IMR-90 (cell line): Measurements from ENCODE around the gene ZNRD2. TPM values are rescaled to one million over a fixed set of nuclear protein-coding genes. Genes with fewer than 3 reads are reported as not detected.
A peak's percentile ranks its signal among the peaks of the same experiment; 100 is the strongest.

Source experiments
- ATAC-seq: fragments of 200-7000 bp; cut with Tn5 transposase; 2 replicates; pipeline ENCODE4 v1.9.1; 2020; ENCODE audit warnings: low read depth, mild to moderate bottlenecking, moderate library complexity
- BruUV-seq: library from RNA; stranded (reverse); fragments of 400-500 nt; replicated peaks from 2 replicates; lab custom pipeline; 2021; lab: Mats Ljungman, UMichigan
- CTCF ChIA-PET: fragments of 300-600 bp; formaldehyde crosslinking; extraction: SDS; loops from one replicate; lab custom pipeline; 2021; ENCODE audit warnings: antibody characterized with exemption; lab: Yijun Ruan, JAX
- POLR2A ChIA-PET: fragments of 300-600 bp; sonication (Branson Sonifier 250); formaldehyde crosslinking; loops from one replicate; lab custom pipeline; 2022; ENCODE audit warnings: antibody characterized with exemption; ENCODE audit not compliant: unreplicated experiment; lab: Charles Lee
- DNase-seq: peaks from one replicate; pipeline ENCODE4 v3.0.0; 2013
- H2AFZ ChIP-seq: replicated peaks from 2 replicates; pipeline ENCODE3; 2013; ENCODE audit warnings: low read length, mild to moderate bottlenecking; ENCODE audit not compliant: poor library complexity
- H2AK5ac ChIP-seq: 2 replicates; pipeline ENCODE4 v1.6.1; 2013; ENCODE audit warnings: low read depth, low read length, inconsistent platforms
- H2AK9ac ChIP-seq: replicated peaks from 2 replicates; pipeline ENCODE3; 2013; ENCODE audit warnings: mild to moderate bottlenecking, low read depth, low read length, moderate library complexity; ENCODE audit not compliant: poor library complexity
- H2BK120ac ChIP-seq: 2 replicates; pipeline ENCODE4 v1.6.1; 2013; ENCODE audit warnings: low read depth, low read length, inconsistent platforms
- H2BK15ac ChIP-seq: 3 replicates; pipeline ENCODE4 v1.6.1; 2013; ENCODE audit warnings: low read depth, low read length, inconsistent platforms
- H2BK20ac ChIP-seq: 2 replicates; pipeline ENCODE4 v1.6.1; 2013; ENCODE audit warnings: low read depth, mild to moderate bottlenecking, inconsistent platforms, low read length, moderate library complexity
- H2BK5ac ChIP-seq: 2 replicates; pipeline ENCODE4 v1.6.1; 2013; ENCODE audit warnings: mild to moderate bottlenecking, low read depth, low read length, inconsistent platforms; ENCODE audit not compliant: poor library complexity, severe bottlenecking
- H3K14ac ChIP-seq: replicated peaks from 2 replicates; pipeline ENCODE4 v1.6.1; 2013; ENCODE audit warnings: low read depth, low read length, inconsistent platforms
- H3K18ac ChIP-seq: 2 replicates; pipeline ENCODE4 v1.6.1; 2013; ENCODE audit warnings: low read depth, low read length, control low read depth
- H3K23ac ChIP-seq: 2 replicates; pipeline ENCODE4 v1.6.1; 2013; ENCODE audit warnings: low read depth, low read length, inconsistent platforms
- H3K27ac ChIP-seq: 2 replicates; pipeline ENCODE4 v1.5.1; 2013; ENCODE audit warnings: mild to moderate bottlenecking, control low read depth, low read length; ENCODE audit not compliant: insufficient read depth
- H3K27me3 ChIP-seq: 2 replicates; pipeline ENCODE4 v1.6.1; 2013; ENCODE audit warnings: low read length; ENCODE audit not compliant: control insufficient read depth, insufficient read depth
- H3K36me3 ChIP-seq: 2 replicates; pipeline ENCODE4 v1.6.1; 2013; ENCODE audit warnings: low read length, mixed read lengths; ENCODE audit not compliant: control insufficient read depth, insufficient read depth
- H3K4ac ChIP-seq: 2 replicates; pipeline ENCODE4 v1.6.1; 2013; ENCODE audit warnings: low read depth, low read length, inconsistent platforms
- H3K4me1 ChIP-seq: 2 replicates; pipeline ENCODE4 v1.6.1; 2013; ENCODE audit warnings: low read length, mixed read lengths; ENCODE audit not compliant: control insufficient read depth, insufficient read depth
- H3K4me2 ChIP-seq: 2 replicates; pipeline ENCODE4 v1.6.1; 2013; ENCODE audit warnings: low read depth, mild to moderate bottlenecking, control low read depth, low read length, moderate library complexity
- H3K4me3 ChIP-seq: 2 replicates; pipeline ENCODE4 v1.5.1; 2013; ENCODE audit warnings: low read depth, mild to moderate bottlenecking, control low read depth, low read length, moderate library complexity; ENCODE audit not compliant: insufficient read depth
- H3K56ac ChIP-seq: 2 replicates; pipeline ENCODE4 v1.6.1; 2013; ENCODE audit warnings: low read length, inconsistent platforms; ENCODE audit not compliant: insufficient read depth; ENCODE audit errors: extremely low read depth
- H3K79me1 ChIP-seq, 2 experiments: 2 replicates each; pipeline ENCODE4 v1.6.1; 2013; ENCODE audit warnings: low read length in 2 of 2, inconsistent platforms in 1 of 2, low read depth in 1 of 2
- H3K9ac ChIP-seq: 2 replicates; pipeline ENCODE4 v1.6.1; 2013; ENCODE audit warnings: low read depth, low read length, control low read depth
- H3K9me1 ChIP-seq: 2 replicates; pipeline ENCODE4 v1.6.1; 2013; ENCODE audit warnings: low read length, inconsistent platforms; ENCODE audit not compliant: insufficient read depth
- H3K9me3 ChIP-seq: 2 replicates; pipeline ENCODE4 v1.6.1; 2013; ENCODE audit warnings: low read length; ENCODE audit not compliant: control insufficient read depth, insufficient read depth
- H4K20me1 ChIP-seq: 2 replicates; pipeline ENCODE4 v1.6.1; 2013; ENCODE audit warnings: low read length, inconsistent platforms; ENCODE audit not compliant: insufficient read depth
- H4K5ac ChIP-seq: 2 replicates; pipeline ENCODE4 v1.6.1; 2013; ENCODE audit warnings: mild to moderate bottlenecking, low read depth, low read length, control low read depth
- H4K8ac ChIP-seq, 2 experiments: 2 replicates each; pipeline ENCODE4 v1.6.1; 2013; ENCODE audit warnings: low read depth in 2 of 2, low read length in 2 of 2, control low read depth in 1 of 2, inconsistent platforms in 1 of 2
- H4K91ac ChIP-seq: 2 replicates; pipeline ENCODE4 v1.6.1; 2013; ENCODE audit warnings: low read depth, low read length, inconsistent platforms; ENCODE audit not compliant: insufficient read depth
- MAFK ChIP-seq: IDR thresholded peaks from 2 replicates; pipeline ENCODE4 v1.6.1; 2012; ENCODE audit warnings: low read depth, low read length, improper control_type of control experiment
- NFE2L2 ChIP-seq: fragments of 150-350 bp; IDR thresholded peaks from 2 replicates; pipeline ENCODE4 v1.6.1; 2016; ENCODE audit warnings: low read depth, mild to moderate bottlenecking, low read length
- POLR2A ChIP-seq: IDR thresholded peaks from 2 replicates; pipeline ENCODE4 v1.6.1; 2012; ENCODE audit warnings: mild to moderate bottlenecking, low read depth, low read length
- RCOR1 ChIP-seq: IDR thresholded peaks from 2 replicates; pipeline ENCODE4 v1.6.1; 2012; ENCODE audit warnings: mild to moderate bottlenecking, low read length, improper control_type of control experiment; ENCODE audit not compliant: insufficient replicate concordance
- WGBS, 2 experiments: methylation state at CpG; one replicate each; pipeline versions ENCODE4 v1.1.5 to v1.1.7; 2013; ENCODE audit warnings: missing lambda C conversion rate in 2 of 2; ENCODE audit not compliant: insufficient read length in 1 of 2; ENCODE audit errors: extremely low coverage in 2 of 2; 5-methylcytosine and 5-hydroxymethylcytosine counted together
- dilution Hi-C: fragments of 300-500 bp; cut with HindIII; formaldehyde crosslinking; loops from one replicate; pipeline ENCODE4 v1.14.3; 2018; ENCODE audit warnings: low sequenced_read_pairs; ENCODE audit not compliant: unreplicated experiment
- in situ Hi-C: fragments of 300-500 bp; cut with MboI; formaldehyde crosslinking; loops from 3 replicates; pipeline ENCODE4 v1.14.3; 2019; ENCODE audit warnings: low sequenced_read_pairs, inconsistent platforms, mixed read lengths
- intact Hi-C: fragments of 100-400 bp; cut with micrococcal nuclease; formaldehyde crosslinking; loops from 2 replicates; pipeline ENCODE4 v1.10.0; 2022
- polyA plus RNA-seq, 3 experiments: library from polyadenylated mRNA; depleted of rRNA; stranded (reverse); fragments of >200 nt; gene quantifications; 2 replicates each; pipeline ENCODE4 v1.2.3, GENCODE V29; 2012; ENCODE audit warnings: low replicate concordance in 1 of 3
- total RNA-seq: library from RNA; depleted of rRNA; stranded (reverse); fragments of >200 nt; gene quantifications from 2 replicates; pipeline ENCODE4 v1.2.3, GENCODE V29; 2012
- TF ChIP-seq, protein P1 (sequence below): fragments of 150-350 bp; IDR thresholded peaks from 2 replicates; pipeline ENCODE4 v1.6.1; 2017; ENCODE audit warnings: mild to moderate bottlenecking, antibody characterized with exemption, low read length, low read depth
- TF ChIP-seq, protein P2 (sequence below): conservative IDR thresholded peaks from 2 replicates; pipeline ENCODE4 v1.5.1; 2012; ENCODE audit warnings: mild to moderate bottlenecking, low read depth, low read length, improper control_type of control experiment

Gene ZNRD2
- total and polyA plus RNA-seq, 2 of the 4 experiments (the other 2 are of a cell fraction) = 75.6 to 90.3 TPM

GRCh38 chr11:65554057-65554818, 16.0 kb upstream of the ZNRD2 start:
- 93% methylated on average over 11 of the region's 27 CpGs; no CpG with 5 or more reads in 1 of the 2 experiments for WGBS, 2 experiments
- no peak overlapping the region for H3K27ac ChIP-seq
- no TSS peak for BruUV-seq
- H2BK5ac ChIP-seq = peak overlapping the region; percentile 18
- no peak overlapping the region; the same call in 1 of the 2 replicates for H4K91ac ChIP-seq
- peak overlapping the region; percentile 70 for H2AK5ac ChIP-seq
- no peak overlapping the region for H2BK120ac ChIP-seq
- H3K9me1 ChIP-seq = peaks cover 11% of the 10 kb centered on the region
- H4K5ac ChIP-seq = no peak overlapping the region
- H2BK15ac ChIP-seq = no peak overlapping the region
- dilution Hi-C loops = no loop called here
- no peak overlapping the region for H2BK20ac ChIP-seq
- no peak overlapping the region for H3K14ac ChIP-seq
- TF ChIP-seq POLR2A (no peak), NFE2L2 (no peak), MAFK (no peak), RCOR1 (no peak)
- TF ChIP-seq, protein P1, sequence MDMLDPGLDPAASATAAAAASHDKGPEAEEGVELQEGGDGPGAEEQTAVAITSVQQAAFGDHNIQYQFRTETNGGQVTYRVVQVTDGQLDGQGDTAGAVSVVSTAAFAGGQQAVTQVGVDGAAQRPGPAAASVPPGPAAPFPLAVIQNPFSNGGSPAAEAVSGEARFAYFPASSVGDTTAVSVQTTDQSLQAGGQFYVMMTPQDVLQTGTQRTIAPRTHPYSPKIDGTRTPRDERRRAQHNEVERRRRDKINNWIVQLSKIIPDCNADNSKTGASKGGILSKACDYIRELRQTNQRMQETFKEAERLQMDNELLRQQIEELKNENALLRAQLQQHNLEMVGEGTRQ = no peak
- TF ChIP-seq, protein P2, sequence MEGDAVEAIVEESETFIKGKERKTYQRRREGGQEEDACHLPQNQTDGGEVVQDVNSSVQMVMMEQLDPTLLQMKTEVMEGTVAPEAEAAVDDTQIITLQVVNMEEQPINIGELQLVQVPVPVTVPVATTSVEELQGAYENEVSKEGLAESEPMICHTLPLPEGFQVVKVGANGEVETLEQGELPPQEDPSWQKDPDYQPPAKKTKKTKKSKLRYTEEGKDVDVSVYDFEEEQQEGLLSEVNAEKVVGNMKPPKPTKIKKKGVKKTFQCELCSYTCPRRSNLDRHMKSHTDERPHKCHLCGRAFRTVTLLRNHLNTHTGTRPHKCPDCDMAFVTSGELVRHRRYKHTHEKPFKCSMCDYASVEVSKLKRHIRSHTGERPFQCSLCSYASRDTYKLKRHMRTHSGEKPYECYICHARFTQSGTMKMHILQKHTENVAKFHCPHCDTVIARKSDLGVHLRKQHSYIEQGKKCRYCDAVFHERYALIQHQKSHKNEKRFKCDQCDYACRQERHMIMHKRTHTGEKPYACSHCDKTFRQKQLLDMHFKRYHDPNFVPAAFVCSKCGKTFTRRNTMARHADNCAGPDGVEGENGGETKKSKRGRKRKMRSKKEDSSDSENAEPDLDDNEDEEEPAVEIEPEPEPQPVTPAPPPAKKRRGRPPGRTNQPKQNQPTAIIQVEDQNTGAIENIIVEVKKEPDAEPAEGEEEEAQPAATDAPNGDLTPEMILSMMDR = no peak
- CTCF ChIA-PET = no interaction called here
- H3K9me3 ChIP-seq = no peaks in the 10 kb centered on the region
- intact Hi-C loops = no loop called here
- H3K23ac ChIP-seq = no peak overlapping the region; the same call in 1 of the 2 replicates
- no peaks in the 10 kb centered on the region for H3K27me3 ChIP-seq
- no peak overlapping the region for H3K4me2 ChIP-seq
- peak overlapping the region; percentile 32 for H2AFZ ChIP-seq
- ATAC-seq (no peak), DNase-seq (no peak)
- no peak overlapping the region for H3K4me3 ChIP-seq
- no peak overlapping the region for H4K8ac ChIP-seq
- no peak overlapping the region for H2AK9ac ChIP-seq
- peaks cover 16 to 42% of the 10 kb centered on the region in 2 experiments for H3K79me1 ChIP-seq
- in situ Hi-C loops = no loop called here
- peak overlapping the region; percentile 44; the same call in 1 of the 2 replicates for H3K4ac ChIP-seq
- no peak overlapping the region for H3K9ac ChIP-seq
- peaks cover 19% of the 10 kb centered on the region; the same call in 1 of the 2 replicates for H3K36me3 ChIP-seq
- no peak overlapping the region for H3K56ac ChIP-seq
- peaks cover 15% of the 10 kb centered on the region for H4K20me1 ChIP-seq
- H3K4me1 ChIP-seq = peaks cover 27% of the 10 kb centered on the region
- POLR2A ChIA-PET = no interaction called here
- H3K18ac ChIP-seq = no peak overlapping the region
